NB4 (cell line): ENCODE data around the gene FZD10.

ENCODE experiments used
- TF ChIP-seq, protein P1 (sequence below): IDR thresholded peaks from one replicate; pipeline ENCODE4 v1.5.1; 2012; ENCODE audit warnings: low read depth, low read length
- TF ChIP-seq, protein P2 (sequence below): IDR thresholded peaks from 2 replicates; pipeline ENCODE4 v1.6.1; 2011; ENCODE audit warnings: low read depth, low read length

DNA sequence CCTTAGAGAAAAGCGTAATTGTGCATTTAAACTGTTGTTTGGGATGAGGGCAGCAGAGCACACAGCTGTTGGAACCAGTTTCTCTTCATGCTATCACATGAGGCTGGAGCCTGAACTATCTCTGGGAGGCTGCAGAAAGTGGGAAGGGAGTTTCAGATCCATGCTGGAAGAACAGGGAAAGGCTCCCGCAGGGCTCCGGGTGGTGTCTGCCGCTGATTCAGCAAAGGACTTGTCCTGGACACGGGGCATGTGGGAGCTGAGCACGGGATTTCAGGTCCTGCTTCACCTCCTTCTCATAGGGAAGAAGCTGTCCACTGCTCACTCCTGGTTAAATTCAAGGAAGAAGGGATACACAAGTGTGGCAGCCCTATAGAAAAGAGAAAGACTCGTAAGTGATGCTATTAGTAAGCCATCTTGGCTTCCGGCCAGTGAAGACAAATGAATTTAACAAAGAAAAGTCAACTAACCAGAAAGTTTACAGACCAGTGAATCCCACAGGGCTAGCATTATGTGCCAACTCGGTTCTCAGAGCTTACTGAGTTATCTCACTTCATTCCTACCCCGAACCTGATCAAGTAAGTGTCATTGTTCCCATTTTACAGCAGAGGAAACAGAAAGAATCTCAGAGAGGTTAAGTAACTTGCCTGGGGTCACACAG is 6.7 kb upstream of the FZD10 start:
- TF ChIP-seq, protein P1, sequence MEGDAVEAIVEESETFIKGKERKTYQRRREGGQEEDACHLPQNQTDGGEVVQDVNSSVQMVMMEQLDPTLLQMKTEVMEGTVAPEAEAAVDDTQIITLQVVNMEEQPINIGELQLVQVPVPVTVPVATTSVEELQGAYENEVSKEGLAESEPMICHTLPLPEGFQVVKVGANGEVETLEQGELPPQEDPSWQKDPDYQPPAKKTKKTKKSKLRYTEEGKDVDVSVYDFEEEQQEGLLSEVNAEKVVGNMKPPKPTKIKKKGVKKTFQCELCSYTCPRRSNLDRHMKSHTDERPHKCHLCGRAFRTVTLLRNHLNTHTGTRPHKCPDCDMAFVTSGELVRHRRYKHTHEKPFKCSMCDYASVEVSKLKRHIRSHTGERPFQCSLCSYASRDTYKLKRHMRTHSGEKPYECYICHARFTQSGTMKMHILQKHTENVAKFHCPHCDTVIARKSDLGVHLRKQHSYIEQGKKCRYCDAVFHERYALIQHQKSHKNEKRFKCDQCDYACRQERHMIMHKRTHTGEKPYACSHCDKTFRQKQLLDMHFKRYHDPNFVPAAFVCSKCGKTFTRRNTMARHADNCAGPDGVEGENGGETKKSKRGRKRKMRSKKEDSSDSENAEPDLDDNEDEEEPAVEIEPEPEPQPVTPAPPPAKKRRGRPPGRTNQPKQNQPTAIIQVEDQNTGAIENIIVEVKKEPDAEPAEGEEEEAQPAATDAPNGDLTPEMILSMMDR, result no peak
- TF ChIP-seq, protein P2, sequence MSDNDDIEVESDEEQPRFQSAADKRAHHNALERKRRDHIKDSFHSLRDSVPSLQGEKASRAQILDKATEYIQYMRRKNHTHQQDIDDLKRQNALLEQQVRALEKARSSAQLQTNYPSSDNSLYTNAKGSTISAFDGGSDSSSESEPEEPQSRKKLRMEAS, result no peak
